DMS53 treated with DMSO at 0.1 percent for 48 hours (cell line): ENCODE data around the gene ALG11.

Source experiments
- DNase-seq: peaks from one replicate; lab custom pipeline; 2025; ENCODE audit not compliant: unreplicated experiment; lab: John Stamatoyannopoulos, UW

ALG11 gene

GRCh38 chr13:51997186-51997585 lies 15.0 kb upstream of the ALG11 start:
- DNase-seq: no peak

GRCh38 chr13:51997641-51998330 lies 14.4 kb upstream of the ALG11 start:
- DNase-seq: peak; percentile 81

GRCh38 chr13:51998723-51999509 lies 13.3 kb upstream of the ALG11 start:
- peak; percentile 72 for DNase-seq

- no peak for DNase-seq
Measured at GRCh38 chr13:51999510-51999911, 12.7 kb upstream of the ALG11 start.

GRCh38 chr13:51999921-52000320 lies 12.3 kb upstream of the ALG11 start:
- DNase-seq: no peak

GRCh38 chr13:52001120-52001731 lies 11.0 kb upstream of the ALG11 start:
- DNase-seq: peak; percentile 52

GRCh38 chr13:52002361-52002760 lies 9.8 kb upstream of the ALG11 start:
- no peak for DNase-seq

GRCh38 chr13:52003541-52003940 lies 8.7 kb upstream of the ALG11 start:
- no peak for DNase-seq

- no peak for DNase-seq
Measured at GRCh38 chr13:52004511-52005170, 7.6 kb upstream of the ALG11 start.

- no peak for DNase-seq
Measured at GRCh38 chr13:52005841-52006522, 6.2 kb upstream of the ALG11 start.

- no peak for DNase-seq
Measured at GRCh38 chr13:52006523-52007245, 5.5 kb upstream of the ALG11 start.

GRCh38 chr13:52009946-52010345 lies 2.3 kb upstream of the ALG11 start:
- no peak for DNase-seq

- peak; percentile 42 for DNase-seq
Measured at GRCh38 chr13:52010890-52011631, 1.1 kb upstream of the ALG11 start, which contains the start of gene ATP7B. ATP7B (minus strand) TSS chr13:52011450; CDS start chr13:52011337, 113 bp downstream.

GRCh38 chr13:52012512-52012836 lies 276 bp downstream of the ALG11 start:
- no peak for DNase-seq

- DNase-seq: no peak
Measured at GRCh38 chr13:52016296-52016695, 4.1 kb downstream of the ALG11 start.

- no peak for DNase-seq
Measured at GRCh38 chr13:52020191-52020590, 8.0 kb downstream of the ALG11 start.

GRCh38 chr13:52022356-52022755 lies 10.2 kb downstream of the ALG11 start:
- DNase-seq: no peak

- DNase-seq: no peak
Measured at GRCh38 chr13:52024481-52024880, 12.3 kb downstream of the ALG11 start, which contains the start of gene UTP14C. UTP14C (plus strand) TSS chr13:52024691; CDS start chr13:52028805, 4,114 bp downstream.

GRCh38 chr13:52025475-52026245 lies 13.5 kb downstream of the ALG11 start:
- no peak for DNase-seq
